ENCODE measurements around the gene TMC2. TPM values are rescaled to one million over a fixed set of nuclear protein-coding genes. Genes with fewer than 3 reads are reported as not detected.
A peak's percentile ranks its signal among the peaks of the same experiment; 100 is the strongest.

The TMC2 gene
- polyA plus RNA-seq, 1 donor from 2014 or later: not detected

DNA sequence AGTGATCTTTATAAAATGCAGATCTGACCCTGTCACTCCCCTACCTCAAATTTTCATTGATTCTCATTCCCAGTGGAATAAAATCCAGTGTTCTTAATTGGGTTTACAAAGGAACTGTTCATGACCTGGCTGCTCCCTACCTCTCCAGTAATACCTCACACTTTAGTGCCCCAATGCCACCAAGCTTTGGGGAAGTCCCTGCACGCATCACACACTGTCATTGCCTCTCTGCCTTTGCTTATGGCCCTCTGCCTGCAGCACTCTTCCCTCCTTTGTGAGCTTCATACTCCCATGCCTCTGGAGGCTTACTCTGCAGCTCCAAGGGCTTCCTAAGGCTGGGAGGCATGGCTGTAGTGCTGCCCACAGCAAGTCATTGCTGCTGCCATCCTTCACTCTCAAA, 57.4 kb downstream of the TMC2 start:
- no peak overlapping the region for H3K27ac Mint-ChIP-seq
- peaks cover 2% of the 10 kb centered on the region for H3K36me3 Mint-ChIP-seq
- no peak overlapping the region for H3K4me3 Mint-ChIP-seq
- peaks cover 0 to 2% (median 0%) of the 10 kb centered on the region in 3 donors for H3K9me3 Mint-ChIP-seq
- H3K4me1 Mint-ChIP-seq: no peaks in the 10 kb centered on the region
- peaks cover 17% of the 10 kb centered on the region for H3K27me3 Mint-ChIP-seq

DNA sequence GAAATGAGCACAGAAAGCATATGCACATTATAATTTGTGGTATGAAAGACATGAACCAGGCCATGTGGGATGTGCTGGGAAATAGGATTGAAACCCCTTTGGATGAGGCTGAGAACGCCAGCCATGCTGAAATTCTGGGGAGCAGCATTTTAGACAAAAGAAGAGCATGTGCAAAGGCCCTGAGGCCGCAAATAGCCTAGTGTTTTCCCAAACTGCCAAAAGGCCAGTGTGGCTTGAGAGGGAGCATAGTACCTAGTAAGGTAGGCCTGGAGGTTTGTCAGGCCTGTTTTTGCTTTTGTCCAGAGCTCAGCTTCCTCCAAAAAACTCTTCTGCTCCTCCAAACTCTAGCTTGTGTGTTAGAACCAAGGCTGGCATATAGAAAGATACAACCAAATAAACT, 58.7 kb downstream of the TMC2 start:
- H3K9me3 Mint-ChIP-seq: peaks cover 0 to 2% (median 0%) of the 10 kb centered on the region in 3 donors
- peaks cover 14% of the 10 kb centered on the region for H3K27me3 Mint-ChIP-seq
- H3K27ac Mint-ChIP-seq: no peak overlapping the region
- no peak overlapping the region for H3K4me3 Mint-ChIP-seq
- H3K36me3 Mint-ChIP-seq: peaks cover 2% of the 10 kb centered on the region
- no peaks in the 10 kb centered on the region for H3K4me1 Mint-ChIP-seq

DNA sequence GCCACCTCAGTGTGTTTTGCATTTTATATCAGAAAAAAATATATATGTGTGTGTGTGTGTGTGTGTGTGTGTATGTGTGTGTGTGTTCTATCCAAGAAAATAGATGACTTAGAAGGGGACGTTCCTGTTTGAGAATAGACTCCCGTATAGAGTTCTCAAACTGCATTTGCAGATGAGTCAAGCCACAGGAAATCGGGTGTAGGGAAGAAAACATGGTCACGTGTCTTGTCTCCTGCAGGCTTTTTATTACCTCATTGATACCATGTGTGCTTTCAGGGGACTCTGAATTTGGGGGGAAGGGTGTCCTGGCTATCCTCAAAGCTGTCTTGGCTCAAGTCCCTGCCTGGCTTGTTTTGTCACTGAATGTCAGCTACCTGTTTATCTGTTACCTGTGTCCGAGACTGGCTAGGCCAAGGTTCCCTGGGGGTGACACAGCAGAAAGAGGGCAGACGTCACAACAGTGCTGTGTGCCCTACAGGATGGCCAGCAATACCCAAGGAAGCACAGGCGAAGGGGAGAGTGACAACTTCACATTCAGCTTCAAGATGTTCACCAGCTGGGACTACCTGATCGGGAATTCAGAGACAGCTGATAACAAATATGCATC, 60.4 kb downstream of the TMC2 start:
- Mint-ChIP-seq H3K4me1 (no peaks in the 10 kb centered on the region), H3K27me3 (peaks cover 13% of the 10 kb centered on the region), H3K4me3 (no peak overlapping the region), H3K36me3 (peaks cover 2% of the 10 kb centered on the region), H3K27ac (no peak overlapping the region), H3K9me3 (no peaks in the 10 kb centered on the region)

DNA sequence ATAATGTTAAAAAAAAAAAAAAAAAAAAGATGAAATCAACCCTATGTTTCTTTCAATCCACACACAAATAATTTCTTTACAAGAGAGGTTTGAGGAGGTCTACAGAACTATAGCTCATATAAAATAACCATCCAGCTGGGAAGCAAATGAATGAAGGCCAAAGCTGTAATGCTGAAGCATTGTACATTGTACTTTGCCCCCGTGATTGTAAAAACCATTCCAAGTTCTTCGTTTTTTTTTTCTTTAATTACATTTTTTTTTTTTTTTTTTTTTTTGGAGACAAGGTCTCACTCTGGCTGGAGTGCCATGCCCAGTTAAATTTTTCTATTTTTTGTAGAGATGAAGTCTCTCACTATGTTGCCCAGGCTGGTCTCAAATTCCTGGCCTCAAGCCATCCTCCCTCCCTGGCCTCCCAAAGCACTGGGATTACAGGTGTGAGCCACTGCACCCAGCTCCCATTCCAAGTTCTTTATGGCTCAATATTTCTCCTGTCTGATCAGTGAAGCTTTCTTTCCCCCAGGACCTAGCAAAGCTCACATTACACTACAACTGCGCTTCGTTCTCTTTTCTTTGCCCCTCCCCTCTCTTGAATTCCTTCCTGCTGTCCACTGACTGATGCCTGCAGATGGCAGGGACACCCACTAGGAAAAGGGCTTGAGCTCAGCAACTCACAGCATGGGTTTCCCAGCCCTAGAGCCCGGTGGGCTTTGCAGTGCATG, 63.1 kb downstream of the TMC2 start:
- no peaks in the 10 kb centered on the region for H3K36me3 Mint-ChIP-seq
- no peak overlapping the region for H3K27ac Mint-ChIP-seq
- no peaks in the 10 kb centered on the region for H3K9me3 Mint-ChIP-seq
- H3K4me3 Mint-ChIP-seq: no peak overlapping the region
- H3K4me1 Mint-ChIP-seq: no peaks in the 10 kb centered on the region
- H3K27me3 Mint-ChIP-seq: peaks cover 11% of the 10 kb centered on the region

DNA sequence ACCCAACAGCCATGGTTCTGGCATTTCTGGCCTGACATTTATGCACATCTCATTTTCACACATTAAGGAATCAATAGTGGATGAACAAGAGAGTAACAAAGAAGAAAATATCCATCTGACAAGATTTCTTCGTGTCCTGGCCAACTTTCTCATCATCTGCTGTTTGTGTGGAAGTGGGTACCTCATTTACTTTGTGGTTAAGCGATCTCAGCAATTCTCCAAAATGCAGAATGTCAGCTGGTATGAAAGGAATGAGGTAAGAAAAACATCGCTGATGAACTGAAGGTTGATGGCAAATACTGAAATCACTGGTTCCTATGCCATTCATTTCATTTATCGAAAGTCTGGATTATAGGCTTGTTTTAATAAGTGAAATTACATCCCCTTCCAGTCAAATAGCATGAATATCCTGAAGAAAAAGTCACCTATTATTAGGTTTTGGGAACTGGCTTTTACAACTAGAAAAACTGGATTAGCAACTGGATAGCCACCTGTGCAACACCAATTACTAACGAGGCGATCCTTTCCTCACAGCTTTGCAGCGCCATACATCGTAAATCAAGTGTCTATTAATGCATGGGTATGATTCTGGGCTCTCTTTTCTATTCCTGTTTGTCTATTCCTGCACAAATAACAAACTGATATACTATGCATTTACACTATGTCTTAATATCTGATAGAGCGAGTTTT, 65.8 kb downstream of the TMC2 start:
- Mint-ChIP-seq H3K27ac (no peak overlapping the region), H3K4me1 (no peaks in the 10 kb centered on the region), H3K36me3 (peaks cover 6% of the 10 kb centered on the region), H3K9me3 (peaks cover 0 to 9% (median 2%) of the 10 kb centered on the region in 3 donors), H3K4me3 (no peak overlapping the region), H3K27me3 (peaks cover 3% of the 10 kb centered on the region)

DNA sequence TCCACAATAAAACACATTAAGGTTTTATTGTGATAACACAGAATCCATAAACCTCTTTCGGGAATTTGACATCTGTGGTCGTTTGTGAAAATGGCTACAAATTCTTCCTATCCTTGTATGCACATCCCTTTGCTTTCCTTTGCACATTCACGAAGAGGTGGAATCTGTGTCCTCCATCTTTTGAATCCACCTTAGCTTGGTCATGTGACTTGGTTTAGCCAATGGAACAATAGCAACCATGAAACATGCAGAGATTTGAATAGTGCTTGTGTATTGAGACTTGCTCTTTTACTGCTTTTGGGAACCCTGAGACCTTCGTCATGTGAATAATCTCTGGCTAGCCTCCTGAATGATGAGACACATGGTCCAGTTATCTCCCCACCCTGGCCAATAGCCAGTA, 66.4 kb downstream of the TMC2 start:
- peaks cover 6% of the 10 kb centered on the region for H3K36me3 Mint-ChIP-seq
- H3K27ac Mint-ChIP-seq: no peak overlapping the region
- H3K27me3 Mint-ChIP-seq: peaks cover 3% of the 10 kb centered on the region
- no peak overlapping the region for H3K4me3 Mint-ChIP-seq
- H3K4me1 Mint-ChIP-seq: no peaks in the 10 kb centered on the region
- peaks cover 0 to 14% (median 4%) of the 10 kb centered on the region in 3 donors for H3K9me3 Mint-ChIP-seq

DNA sequence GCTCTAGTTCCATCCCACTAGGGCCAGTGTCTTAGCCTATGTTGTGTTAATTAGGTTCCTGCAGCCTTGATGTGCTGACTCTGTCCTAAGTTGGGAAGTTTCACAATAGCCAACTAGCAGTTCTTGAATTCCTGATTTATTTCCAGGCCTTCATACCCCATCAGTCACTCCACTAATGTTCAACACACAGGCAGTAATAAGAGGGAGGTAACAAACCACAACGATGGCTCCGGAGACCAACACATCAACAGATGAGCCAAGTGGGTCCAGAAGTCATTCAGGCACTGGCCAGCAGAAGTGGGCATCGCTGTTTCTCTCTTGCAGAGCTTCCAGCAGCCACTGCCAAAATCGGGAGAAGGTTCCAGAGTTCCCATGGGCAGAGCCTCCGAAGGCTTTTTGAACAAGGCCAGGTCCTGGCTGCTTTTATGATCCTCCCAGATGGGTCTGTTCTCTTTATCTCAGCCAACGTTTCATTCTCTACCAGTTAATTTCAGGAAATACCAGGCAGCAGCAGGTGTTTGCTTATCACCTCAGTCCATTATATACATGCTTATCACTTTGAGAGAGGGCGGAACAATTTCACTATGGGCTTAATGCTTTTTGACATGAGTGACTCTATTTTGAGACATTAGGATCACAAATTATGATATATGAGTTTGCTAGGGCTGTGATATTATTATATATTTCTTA, 67.6 kb downstream of the TMC2 start:
- H3K4me1 Mint-ChIP-seq: no peaks in the 10 kb centered on the region
- H3K36me3 Mint-ChIP-seq: peaks cover 6% of the 10 kb centered on the region
- no peaks in the 10 kb centered on the region for H3K27me3 Mint-ChIP-seq
- H3K9me3 Mint-ChIP-seq: peaks cover 0 to 14% (median 4%) of the 10 kb centered on the region in 3 donors
- H3K27ac Mint-ChIP-seq: no peak overlapping the region
- H3K4me3 Mint-ChIP-seq: no peak overlapping the region

DNA sequence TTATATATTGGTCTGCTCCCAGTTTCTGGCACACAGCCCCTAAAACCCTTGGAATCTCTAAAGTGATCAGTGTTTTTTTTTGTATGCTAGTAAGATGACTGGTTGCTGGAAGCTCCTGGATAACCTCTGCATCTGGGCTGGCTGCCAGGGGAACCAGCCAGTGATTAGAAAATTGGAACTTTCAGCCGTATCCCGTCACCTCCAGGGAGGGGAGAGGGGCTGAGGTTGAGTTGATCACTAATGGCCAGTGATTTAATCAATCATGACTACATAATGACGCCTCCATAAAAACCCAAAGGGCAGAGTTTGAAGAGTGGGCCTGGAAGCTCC, 68.1 kb downstream of the TMC2 start:
- no peaks in the 10 kb centered on the region for H3K4me1 Mint-ChIP-seq
- H3K36me3 Mint-ChIP-seq: peaks cover 6% of the 10 kb centered on the region
- no peak overlapping the region for H3K4me3 Mint-ChIP-seq
- H3K27ac Mint-ChIP-seq: no peak overlapping the region
- peaks cover under 1 to 14% (median 5%) of the 10 kb centered on the region in 3 donors for H3K9me3 Mint-ChIP-seq
- H3K27me3 Mint-ChIP-seq: no peaks in the 10 kb centered on the region

DNA sequence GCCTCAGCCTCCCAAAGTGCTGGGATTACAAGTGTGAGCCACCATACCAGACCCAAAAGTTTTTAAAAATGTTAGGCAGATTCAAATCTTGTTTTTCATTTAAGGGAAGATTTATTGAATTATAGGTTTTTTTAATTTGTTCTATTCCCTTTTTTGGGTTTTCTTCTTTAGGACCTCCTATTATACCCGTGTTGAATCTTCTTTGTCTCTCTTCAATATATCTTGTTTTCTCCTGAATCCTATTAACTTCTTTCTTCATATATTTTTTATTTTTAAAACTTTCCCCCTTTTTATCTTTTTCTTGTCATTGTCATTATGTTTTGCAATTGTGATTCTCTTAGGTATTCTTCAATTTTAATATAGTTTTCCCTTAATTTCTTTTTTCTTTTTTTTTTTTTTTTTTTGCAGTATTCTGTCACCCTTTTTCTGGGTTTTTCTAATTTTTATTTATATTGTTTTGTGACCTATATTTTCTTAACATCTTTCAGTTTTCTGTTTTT, 70.2 kb downstream of the TMC2 start:
- H3K4me1 Mint-ChIP-seq: no peaks in the 10 kb centered on the region
- peaks cover 8% of the 10 kb centered on the region for H3K27me3 Mint-ChIP-seq
- H3K36me3 Mint-ChIP-seq: peaks cover 7% of the 10 kb centered on the region
- peaks cover 2 to 14% (median 6%) of the 10 kb centered on the region in 3 donors for H3K9me3 Mint-ChIP-seq
- H3K4me3 Mint-ChIP-seq: no peak overlapping the region
- H3K27ac Mint-ChIP-seq: no peak overlapping the region

DNA sequence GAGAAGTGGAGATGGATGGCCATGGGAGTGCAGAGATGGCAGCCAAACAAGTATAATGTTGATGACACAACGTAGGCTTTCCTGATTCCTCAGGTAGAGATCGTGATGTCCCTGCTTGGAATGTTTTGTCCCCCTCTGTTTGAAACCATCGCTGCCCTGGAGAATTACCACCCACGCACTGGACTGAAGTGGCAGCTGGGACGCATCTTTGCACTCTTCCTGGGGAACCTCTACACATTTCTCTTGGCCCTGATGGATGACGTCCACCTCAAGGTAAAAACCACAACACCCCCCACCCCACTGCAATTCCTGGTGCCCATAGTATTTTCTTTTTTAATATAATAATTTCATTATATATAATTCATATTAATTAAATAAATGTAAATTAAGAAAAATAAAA, 74.0 kb downstream of the TMC2 start:
- no peak overlapping the region for H3K27ac Mint-ChIP-seq
- peaks cover 2% of the 10 kb centered on the region for H3K36me3 Mint-ChIP-seq
- H3K27me3 Mint-ChIP-seq: peaks cover 12% of the 10 kb centered on the region
- no peaks in the 10 kb centered on the region for H3K4me1 Mint-ChIP-seq
- peaks cover 2 to 8% (median 8%) of the 10 kb centered on the region in 3 donors for H3K9me3 Mint-ChIP-seq
- no peak overlapping the region for H3K4me3 Mint-ChIP-seq

DNA sequence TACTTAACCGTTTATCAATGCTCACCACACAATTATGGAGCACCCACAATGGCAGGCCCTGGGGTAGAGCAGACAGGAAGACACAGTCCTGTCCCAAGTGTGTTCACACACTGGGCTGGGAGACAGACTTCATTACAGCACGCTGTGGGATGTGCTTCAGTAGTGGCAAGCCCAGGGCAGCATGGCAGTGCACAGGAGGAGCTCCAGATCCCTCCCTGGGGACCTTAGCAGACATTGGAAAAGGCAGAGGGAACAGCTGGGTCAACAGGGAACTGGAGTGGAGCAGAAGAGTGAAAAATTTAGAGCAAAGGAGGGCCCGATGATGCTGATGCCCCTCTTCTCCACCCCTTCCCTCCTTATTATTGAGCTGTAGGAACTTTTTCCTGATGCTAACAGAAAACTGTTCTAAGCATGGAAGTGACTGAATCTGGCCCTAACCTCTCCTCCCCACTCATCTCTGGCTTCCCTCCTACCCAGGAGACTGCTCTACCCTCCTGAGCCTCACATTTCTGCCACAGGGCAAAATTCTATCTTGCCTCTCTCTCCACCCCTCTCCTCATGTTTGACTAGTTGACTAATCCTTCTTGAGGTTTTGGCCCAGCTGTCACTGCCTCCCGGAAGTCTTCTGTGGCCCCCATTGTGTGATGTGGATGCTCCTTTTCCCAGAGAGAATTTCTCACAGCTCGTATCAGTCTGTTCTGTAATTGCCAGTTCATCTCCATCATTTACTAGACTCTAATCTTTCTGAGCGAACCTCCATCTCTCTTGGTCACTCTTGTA, 74.8 kb downstream of the TMC2 start:
- H3K27ac Mint-ChIP-seq: no peak overlapping the region
- H3K27me3 Mint-ChIP-seq: peaks cover 13% of the 10 kb centered on the region
- H3K36me3 Mint-ChIP-seq: peaks cover 1% of the 10 kb centered on the region
- H3K4me3 Mint-ChIP-seq: no peak overlapping the region
- no peaks in the 10 kb centered on the region for H3K4me1 Mint-ChIP-seq
- peaks cover 2 to 8% (median 8%) of the 10 kb centered on the region in 3 donors for H3K9me3 Mint-ChIP-seq

DNA sequence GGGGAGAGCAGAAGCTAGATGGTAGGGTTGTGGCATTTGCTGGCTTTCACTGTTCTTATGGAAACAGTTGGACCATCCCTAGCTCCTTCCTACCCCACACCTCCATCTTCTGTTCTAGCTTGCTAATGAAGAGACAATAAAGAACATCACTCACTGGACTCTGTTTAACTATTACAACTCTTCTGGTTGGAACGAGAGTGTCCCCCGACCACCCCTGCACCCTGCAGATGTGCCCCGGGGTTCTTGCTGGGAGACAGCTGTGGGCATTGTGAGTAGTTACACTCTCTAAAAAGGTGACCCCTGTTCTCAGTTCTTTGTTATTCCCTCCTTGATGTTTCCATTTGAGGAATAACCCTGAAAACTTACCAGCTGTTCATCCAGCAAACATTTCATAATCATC, 75.7 kb downstream of the TMC2 start:
- Mint-ChIP-seq H3K36me3 (peaks cover 1% of the 10 kb centered on the region), H3K27me3 (peaks cover 17% of the 10 kb centered on the region), H3K4me3 (no peak overlapping the region), H3K4me1 (peaks cover 0 to 1% (median 0%) of the 10 kb centered on the region in 3 donors), H3K27ac (no peak overlapping the region), H3K9me3 (peaks cover 2 to 8% (median 6%) of the 10 kb centered on the region in 3 donors)

DNA sequence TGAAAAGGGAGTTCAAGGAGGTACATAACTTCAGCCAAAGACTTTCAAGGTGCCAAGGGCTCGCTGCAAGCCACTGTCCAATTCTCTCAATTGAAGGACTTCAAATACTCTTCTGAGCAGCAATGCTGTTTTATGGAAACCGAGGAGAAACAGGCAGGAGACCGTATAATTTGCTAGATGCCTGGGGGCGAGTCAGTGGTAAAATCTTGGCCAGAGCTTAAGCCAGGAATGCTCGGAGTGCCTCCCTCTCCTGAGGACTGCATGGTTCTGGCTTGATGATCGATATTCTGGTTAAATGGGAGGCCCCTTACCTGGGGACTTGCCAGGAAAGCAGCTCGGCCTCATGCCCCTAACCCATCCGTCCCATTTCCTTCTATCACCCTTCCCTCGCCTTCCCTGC, 80.3 kb downstream of the TMC2 start:
- no peak overlapping the region for H3K27ac Mint-ChIP-seq
- H3K9me3 Mint-ChIP-seq: peaks cover 0 to 6% (median 0%) of the 10 kb centered on the region in 3 donors
- H3K36me3 Mint-ChIP-seq: peaks cover 3% of the 10 kb centered on the region
- peaks cover 28% of the 10 kb centered on the region for H3K27me3 Mint-ChIP-seq
- H3K4me3 Mint-ChIP-seq: no peak overlapping the region
- peaks cover 0 to 5% (median 0%) of the 10 kb centered on the region in 3 donors for H3K4me1 Mint-ChIP-seq

DNA sequence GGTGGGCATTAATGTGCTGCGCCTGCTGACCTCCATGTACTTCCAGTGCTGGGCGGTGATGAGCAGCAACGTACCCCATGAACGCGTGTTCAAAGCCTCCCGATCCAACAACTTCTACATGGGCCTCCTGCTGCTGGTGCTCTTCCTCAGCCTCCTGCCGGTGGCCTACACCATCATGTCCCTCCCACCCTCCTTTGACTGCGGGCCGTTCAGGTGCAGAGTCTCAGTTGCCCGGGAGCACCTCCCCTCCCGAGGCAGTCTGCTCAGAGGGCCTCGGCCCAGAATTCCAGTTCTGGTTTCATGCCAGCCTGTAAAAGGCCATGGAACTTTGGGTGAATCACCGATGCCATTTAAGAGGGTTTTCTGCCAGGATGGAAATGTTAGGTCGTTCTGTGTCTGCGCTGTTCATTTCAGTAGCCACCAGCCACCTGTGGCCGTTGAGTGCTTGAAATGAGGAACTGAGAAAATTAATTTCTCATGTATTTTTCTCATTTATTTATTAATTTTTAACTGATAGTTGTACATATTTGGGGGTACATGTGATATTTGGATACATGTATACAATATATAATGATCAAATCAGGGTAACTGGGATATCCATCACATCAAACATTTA, 80.8 kb downstream of the TMC2 start:
- Mint-ChIP-seq H3K4me3 (peak overlapping the region in 2 of 4 donors; percentile 66 to 69), H3K27me3 (peaks cover 29% of the 10 kb centered on the region)

More for the DNA sequence above, 80.8 kb downstream of the TMC2 start:
- Mint-ChIP-seq H3K9me3 (peaks cover 0 to 6% (median 0%) of the 10 kb centered on the region in 3 donors), H3K36me3 (peaks cover 3% of the 10 kb centered on the region), H3K4me1 (peaks cover 0 to 5% (median 0%) of the 10 kb centered on the region in 3 donors), H3K27ac (no peak overlapping the region)

Data from IgD-negative memory B cell (primary cell).